ENCODE results near the gene DOCK8. TPM values are rescaled to one million over a fixed set of nuclear protein-coding genes. Genes with fewer than 3 reads are reported as not detected.
A peak's percentile ranks its signal among the peaks of the same experiment; 100 is the strongest.

Gene DOCK8
- total RNA-seq, 2 donors from 2014 or later: 5.9 to 10.9 TPM

DNA sequence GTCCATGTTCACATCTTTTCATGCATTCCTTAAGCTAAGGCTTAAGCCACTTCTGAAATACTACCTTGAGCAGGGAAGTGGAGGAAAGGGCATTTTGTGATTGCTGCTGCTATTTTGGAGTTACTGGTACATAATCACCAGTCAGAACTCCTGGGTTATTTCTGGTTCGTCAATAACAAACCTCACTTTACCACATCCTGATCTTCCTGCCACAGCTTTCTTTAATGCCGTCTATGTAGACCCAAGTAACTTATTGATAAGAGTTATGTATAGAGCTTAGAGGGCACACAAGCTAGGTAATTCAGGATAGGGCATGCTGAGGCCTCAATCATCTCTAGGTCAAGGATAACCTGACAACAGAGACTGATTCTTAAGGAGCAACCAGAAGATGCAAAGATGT lies 120.7 kb downstream of the DOCK8 start:
- DNase-seq: no peak
- Histone ChIP-seq H3K9me3 (no peaks in the 10 kb centered on the region), H3K27me3 (no peaks in the 10 kb centered on the region), H3K36me3 (replicated peaks in 1 of 2; ENCODE audit: insufficient read depth in 1 of 2, low read depth in 2 of 2) (peaks cover 0 to 6% of the 10 kb centered on the region in 2 donors), H3K4me1 (peaks cover 20% of the 10 kb centered on the region), H3K27ac (no peak overlapping the region), H3K4me3 (no peak overlapping the region)
- no peak for ATAC-seq
- TF ChIP-seq POLR2A (IDR thresholded peaks at IDR 0.05): no peak
- TF ChIP-seq, protein P1, sequence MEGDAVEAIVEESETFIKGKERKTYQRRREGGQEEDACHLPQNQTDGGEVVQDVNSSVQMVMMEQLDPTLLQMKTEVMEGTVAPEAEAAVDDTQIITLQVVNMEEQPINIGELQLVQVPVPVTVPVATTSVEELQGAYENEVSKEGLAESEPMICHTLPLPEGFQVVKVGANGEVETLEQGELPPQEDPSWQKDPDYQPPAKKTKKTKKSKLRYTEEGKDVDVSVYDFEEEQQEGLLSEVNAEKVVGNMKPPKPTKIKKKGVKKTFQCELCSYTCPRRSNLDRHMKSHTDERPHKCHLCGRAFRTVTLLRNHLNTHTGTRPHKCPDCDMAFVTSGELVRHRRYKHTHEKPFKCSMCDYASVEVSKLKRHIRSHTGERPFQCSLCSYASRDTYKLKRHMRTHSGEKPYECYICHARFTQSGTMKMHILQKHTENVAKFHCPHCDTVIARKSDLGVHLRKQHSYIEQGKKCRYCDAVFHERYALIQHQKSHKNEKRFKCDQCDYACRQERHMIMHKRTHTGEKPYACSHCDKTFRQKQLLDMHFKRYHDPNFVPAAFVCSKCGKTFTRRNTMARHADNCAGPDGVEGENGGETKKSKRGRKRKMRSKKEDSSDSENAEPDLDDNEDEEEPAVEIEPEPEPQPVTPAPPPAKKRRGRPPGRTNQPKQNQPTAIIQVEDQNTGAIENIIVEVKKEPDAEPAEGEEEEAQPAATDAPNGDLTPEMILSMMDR (IDR thresholded peaks at IDR 0.05): no peak
- WGBS, 2 donors: 69 to 75% methylated on average over 2 of the region's 2 CpGs
- intact Hi-C loops (cut with DNase I): no loop called here

DNA sequence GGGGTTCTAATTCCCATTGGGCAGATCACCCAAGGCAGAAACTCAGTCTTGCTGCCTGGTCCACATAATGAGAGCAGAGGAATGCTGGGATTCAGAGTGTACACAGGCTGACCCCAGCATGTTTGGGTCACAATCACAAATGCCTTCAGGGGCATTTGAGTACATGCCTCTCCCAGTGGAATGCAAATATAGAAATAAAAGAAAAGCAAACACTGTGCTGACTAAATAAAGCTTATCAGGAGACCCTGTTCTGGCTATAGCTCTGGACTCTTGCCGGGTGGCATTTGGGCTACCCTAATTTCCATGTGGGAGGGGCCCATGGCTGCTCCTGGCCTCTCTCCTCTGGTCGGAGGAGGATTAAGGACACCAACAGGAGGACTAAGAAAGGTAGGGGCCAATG lies 121.4 kb downstream of the DOCK8 start:
- no peaks in the 10 kb centered on the region for H3K27me3 ChIP-seq
- no peaks in the 10 kb centered on the region for H3K9me3 ChIP-seq
- DNase-seq (peak in 3 of 4 donors; percentile 19 to 48 (median 29)), ATAC-seq (peak; percentile 47)
- no peak overlapping the region for H3K27ac ChIP-seq
- H3K4me3 ChIP-seq: no peak overlapping the region
- 11 to 13% methylated on average over 2 of the region's 2 CpGs for WGBS, 2 donors
- H3K4me1 ChIP-seq: peaks cover 20% of the 10 kb centered on the region
- TF ChIP-seq POLR2A (IDR thresholded peaks at IDR 0.05): no peak
- TF ChIP-seq, protein P1 (IDR thresholded peaks at IDR 0.05): no peak
- intact Hi-C loops (cut with DNase I): no loop called here
- peaks cover 0 to 6% of the 10 kb centered on the region in 2 donors for H3K36me3 ChIP-seq (replicated peaks in 1 of 2; ENCODE audit: insufficient read depth in 1 of 2, low read depth in 2 of 2)

DNA sequence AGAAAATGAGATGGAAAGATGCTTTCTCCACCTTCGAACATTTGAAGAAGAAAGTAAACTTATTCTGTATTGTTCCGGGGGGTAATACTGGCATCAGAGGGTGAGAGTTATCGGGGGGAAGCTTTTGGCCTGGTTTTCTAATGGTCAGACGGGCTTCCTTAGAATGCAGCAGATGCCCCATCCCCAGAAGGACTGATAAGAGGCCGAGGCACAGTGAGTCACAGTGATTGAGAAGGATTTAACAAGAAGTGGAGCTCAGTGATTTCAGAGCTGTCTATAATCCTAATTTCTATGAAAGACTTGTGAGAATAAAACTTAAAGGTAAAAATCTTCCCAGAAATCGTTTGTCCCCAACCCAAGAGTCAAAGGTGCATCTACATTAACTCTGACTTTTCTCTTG lies 123.9 kb downstream of the DOCK8 start:
- H3K27me3 ChIP-seq: no peaks in the 10 kb centered on the region
- peaks cover 20% of the 10 kb centered on the region for H3K4me1 ChIP-seq
- no peak overlapping the region for H3K4me3 ChIP-seq
- no peaks in the 10 kb centered on the region for H3K9me3 ChIP-seq
- DNase-seq: no peak
- H3K36me3 ChIP-seq (replicated peaks in 1 of 2; ENCODE audit: insufficient read depth in 1 of 2, low read depth in 2 of 2): peaks cover 0 to 5% of the 10 kb centered on the region in 2 donors
- no peak for TF ChIP-seq POLR2A (IDR thresholded peaks at IDR 0.05)
- TF ChIP-seq, protein P1 (IDR thresholded peaks at IDR 0.05): no peak
- no peak overlapping the region for H3K27ac ChIP-seq
- WGBS, 2 donors: 81 to 82% methylated on average over 6 of the region's 6 CpGs
- ATAC-seq: no peak
- intact Hi-C loops (cut with DNase I): no loop called here

DNA sequence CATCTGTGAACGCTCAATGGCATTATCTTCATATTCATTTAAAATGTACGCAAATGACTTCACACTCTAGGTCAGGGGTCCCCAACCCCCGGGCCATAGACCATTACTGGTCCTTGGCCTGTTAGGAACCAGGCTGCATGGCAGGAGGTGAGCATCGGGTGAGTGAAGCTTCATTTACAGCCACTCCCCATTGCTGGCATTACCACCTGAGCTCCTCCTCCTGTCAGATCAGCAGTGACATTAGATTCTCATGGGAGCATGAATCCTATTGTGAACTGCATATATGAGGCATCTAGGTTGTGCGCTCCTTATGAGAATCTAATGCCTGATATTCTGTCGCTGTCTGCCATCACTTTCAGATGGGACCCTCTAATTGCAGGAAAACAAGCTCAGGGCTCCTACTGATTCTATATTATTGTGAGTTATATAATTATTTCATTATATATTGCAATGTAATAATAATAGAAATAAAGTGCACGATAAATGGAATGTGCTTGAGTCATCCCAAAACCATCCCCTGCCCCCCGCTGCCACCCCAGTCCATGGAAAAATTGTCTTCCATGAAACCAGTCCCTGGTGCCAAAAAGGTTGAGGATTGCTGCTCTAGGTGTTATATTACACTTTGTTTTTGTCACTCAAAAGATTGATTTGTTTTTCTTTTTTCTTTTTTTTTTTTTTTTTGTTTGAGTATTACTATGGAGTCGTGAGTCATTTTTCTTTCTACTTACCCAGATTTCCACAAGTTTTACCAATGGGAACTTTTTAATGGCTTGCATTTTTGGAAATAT lies 127.2 kb downstream of the DOCK8 start:
- no peaks in the 10 kb centered on the region for H3K27me3 ChIP-seq

More for the DNA sequence above, 127.2 kb downstream of the DOCK8 start:
- DNase-seq: no peak
- Histone ChIP-seq H3K36me3 (replicated peaks in 1 of 2; ENCODE audit: insufficient read depth in 1 of 2, low read depth in 2 of 2) (peaks cover 0 to 5% of the 10 kb centered on the region in 2 donors), H3K4me3 (no peak overlapping the region), H3K9me3 (no peaks in the 10 kb centered on the region), H3K4me1 (peaks cover 35% of the 10 kb centered on the region), H3K27ac (no peak overlapping the region)
- WGBS, 2 donors: 74 to 79% methylated on average over 9 of the region's 9 CpGs
- intact Hi-C loops (cut with DNase I): no loop called here
- no peak for ATAC-seq
- TF ChIP-seq POLR2A (IDR thresholded peaks at IDR 0.05): no peak
- TF ChIP-seq, protein P1 (IDR thresholded peaks at IDR 0.05): no peak
